Inflammatory macrophage treated with lipopolysaccharide for 1 hour (primary cell): ENCODE results near the gene CKM.
A peak's percentile ranks its signal among the peaks of the same experiment; 100 is the strongest.
"Not testable (repeated sequence)": the region's sequence is repeated elsewhere in the genome, so short reads cannot be mapped to it uniquely, and the experiment has no call there.

ENCODE experiments used
- DNase-seq, 2 donors: peaks; one replicate each; pipeline ENCODE4 v3.0.0-alpha.2; 2020 to 2022

CKM gene

DNA sequence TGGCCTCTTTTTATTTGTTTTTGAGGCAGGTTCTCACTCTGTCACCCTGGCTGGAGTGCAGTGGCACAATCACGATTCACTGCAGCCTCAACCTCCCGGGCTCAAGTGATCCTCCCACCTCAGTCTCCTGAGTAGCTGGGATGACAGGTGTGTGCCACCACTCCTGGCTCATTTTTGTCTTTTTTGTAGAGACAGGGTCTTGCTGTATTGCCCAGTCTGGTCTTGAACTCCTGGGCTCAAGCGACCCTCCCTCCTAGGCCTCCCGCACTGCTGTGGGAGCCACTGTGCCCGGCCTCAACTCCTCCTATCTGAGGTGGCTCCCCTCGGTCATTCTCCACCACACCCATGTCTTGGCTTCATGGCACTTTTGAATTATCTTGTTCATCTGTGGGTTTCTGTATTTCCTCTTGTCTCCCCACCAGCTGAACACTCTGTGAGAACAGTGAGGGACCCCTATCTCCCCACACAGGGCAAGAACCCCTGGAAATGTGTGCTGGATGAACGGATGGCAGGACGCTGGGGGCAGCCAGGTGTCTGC is 7.9 kb downstream of the CKM start:
- DNase-seq: no peak

DNA sequence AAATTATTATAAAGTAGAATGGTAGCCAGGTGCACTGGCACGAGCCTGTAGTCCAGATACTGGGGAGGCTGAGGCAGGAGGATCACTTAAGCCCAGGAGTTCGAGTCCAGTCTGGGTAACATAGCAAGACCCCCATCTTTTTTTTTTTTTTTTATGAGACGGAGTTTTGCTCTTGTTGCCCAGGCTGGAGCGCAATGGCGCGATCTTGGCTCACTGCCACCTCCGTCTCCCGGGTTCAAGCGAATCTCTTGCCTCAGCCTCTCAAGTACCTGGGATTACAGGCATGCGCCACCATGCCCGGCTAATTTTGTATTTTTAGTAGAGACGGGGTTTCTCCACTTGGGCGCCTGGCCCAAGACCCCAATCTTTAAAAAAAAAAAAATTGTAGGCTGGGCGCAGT is 10.4 kb downstream of the CKM start:
- not testable (repeated sequence) for DNase-seq

DNA sequence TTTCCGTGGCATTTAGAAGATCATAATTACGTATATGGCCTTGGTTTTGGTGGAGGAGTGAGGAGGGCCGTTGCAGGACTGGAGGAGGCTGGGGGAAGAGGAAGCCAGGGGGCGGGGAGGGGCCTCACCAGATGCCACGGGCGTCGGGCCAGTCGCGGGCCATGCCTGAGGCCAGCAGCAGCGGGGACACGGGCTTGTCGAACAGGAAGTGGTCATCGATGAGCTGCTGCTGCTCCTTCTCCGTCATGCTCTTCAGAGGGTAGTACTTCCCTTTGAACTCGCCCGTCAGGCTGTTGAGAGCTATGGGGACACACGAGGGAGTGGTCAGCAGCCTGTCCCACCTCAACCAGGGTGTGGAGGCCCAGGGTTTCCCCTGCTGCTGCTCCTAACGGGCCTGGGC is 11.1 kb downstream of the CKM start:
- DNase-seq: peak; percentile 5 to 39

- DNase-seq: not testable (repeated sequence)
Measured at GRCh38 chr19:45309322-45309721, 13.4 kb downstream of the CKM start.

GRCh38 chr19:45307361-45307760 is 15.3 kb downstream of the CKM start:
- DNase-seq: no peak

DNA sequence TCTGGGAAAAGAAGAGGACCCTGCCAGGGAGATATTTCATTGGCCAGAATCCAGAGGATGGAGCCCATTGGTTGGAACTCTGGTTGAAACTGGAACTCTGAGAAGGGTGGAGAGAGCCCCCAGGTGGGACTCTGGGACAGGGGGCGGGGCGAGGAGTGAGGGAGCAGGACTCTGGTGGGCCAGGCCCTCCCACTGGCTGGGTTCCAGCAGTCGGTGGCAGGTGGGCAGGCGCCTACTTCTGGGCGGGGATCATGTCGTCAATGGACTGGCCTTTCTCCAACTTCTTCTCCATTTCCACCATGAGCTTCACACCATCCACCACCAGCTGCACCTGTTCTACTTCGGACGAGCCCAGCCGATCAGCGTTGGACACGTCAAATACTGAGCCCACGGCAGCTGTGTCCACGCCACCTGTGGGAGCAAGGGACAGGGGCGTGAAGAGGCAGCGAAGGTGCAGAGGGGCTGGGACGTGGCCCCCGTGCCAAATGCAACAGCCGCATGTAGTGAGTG is 16.1 kb downstream of the CKM start:
- DNase-seq: no peak

GRCh38 chr19:45306040-45306439 is 16.6 kb downstream of the CKM start:
- no peak for DNase-seq

DNA sequence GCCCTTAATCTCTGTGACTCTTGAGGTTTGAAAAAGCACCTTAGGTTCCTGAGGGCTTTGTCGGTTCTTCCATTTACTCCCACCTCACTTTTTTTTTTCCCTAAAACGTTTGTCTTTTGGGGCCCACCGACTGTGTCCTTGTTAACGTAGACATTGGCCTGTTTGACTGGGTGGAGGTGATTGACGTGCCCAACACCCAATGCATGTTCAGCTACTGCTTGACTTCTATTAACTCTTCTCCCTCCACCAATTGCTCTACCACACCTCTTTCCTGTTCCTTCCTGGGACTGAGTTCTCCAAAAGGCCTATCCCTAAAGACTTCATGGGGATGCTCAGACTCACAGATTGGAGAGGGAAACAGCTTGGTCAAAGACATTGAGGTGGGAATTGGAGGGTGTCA is 17.3 kb downstream of the CKM start:
- DNase-seq: no peak

DNA sequence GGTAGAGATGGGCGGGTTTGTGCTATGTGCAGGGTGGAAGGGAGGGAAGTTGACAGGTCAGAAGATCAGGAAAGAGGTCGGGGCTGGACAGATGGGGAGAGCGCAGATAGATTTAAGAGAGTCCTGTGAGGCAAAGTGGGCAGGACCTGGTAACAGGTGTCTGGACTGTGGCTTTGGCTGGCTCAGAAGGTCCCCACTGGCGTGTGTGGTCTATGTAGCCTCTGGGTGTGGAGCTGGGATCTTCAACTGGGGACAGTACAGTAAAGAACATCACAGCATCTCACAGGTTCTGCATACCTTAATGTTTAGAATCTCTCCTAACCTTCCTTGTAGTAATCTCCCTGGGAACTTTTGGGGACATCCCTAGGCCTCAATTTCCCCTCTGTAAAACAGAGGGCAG is 17.7 kb downstream of the CKM start:
- DNase-seq: no peak

DNA sequence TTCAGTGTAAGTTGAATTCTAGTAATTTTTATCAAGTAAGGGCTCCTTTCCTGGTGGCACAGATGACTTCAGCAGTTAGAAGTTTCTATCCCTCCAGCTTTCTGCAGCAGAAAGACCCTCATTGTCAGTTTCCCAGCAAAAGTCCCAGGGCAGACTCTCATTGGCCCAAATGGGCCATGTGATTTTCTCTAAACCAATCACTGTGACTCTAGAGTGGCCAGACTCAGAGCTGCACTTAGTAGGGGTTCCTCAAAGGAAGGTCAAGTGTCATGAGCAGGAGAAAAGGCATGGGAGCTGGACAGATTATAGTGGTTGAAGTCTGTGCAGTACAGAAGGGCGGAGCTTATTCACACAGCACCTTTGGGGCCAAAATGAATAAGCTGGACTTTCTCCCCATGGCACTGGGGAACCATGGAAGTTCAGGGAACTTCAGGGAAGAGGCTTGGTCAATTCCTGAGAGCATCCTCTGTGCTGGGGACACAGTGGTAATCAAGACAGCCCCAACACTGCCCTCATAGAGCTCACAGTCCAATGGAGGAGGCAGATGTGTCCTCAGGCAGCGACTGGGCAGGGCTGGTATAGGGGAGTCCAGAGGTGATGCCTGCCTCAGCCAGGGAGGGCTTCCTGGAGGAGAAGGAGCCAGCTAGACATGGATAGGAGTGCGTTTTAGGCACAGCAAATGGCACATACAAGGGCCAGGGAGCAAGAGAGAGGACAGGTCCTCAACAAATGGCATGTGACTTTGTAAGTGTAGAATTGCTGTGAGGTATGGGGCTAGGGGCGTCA is 18.3 kb downstream of the CKM start:
- no peak for DNase-seq

GRCh38 chr19:45303269-45304060 is 19.2 kb downstream of the CKM start:
- DNase-seq: no peak

DNA sequence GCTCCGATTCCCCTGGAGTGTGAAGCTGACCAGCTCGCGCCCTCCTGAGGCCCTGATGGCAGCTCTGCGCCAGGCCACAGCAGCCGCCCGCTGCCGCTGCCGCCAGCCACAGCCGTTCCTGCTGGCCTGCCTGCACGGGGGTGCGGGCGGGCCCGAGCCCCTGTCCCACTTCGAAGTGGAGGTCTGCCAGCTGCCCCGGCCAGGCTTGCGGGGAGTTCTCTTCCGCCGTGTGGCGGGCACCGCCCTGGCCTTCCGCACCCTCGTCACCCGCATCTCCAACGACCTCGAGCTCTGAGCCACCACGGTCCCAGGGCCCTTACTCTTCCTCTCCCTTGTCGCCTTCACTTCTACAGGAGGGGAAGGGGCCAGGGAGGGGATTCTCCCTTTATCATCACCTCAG is 20.3 kb downstream of the CKM start:
- no peak for DNase-seq

GRCh38 chr19:45299719-45300118 is 23.0 kb downstream of the CKM start:
- no peak for DNase-seq

DNA sequence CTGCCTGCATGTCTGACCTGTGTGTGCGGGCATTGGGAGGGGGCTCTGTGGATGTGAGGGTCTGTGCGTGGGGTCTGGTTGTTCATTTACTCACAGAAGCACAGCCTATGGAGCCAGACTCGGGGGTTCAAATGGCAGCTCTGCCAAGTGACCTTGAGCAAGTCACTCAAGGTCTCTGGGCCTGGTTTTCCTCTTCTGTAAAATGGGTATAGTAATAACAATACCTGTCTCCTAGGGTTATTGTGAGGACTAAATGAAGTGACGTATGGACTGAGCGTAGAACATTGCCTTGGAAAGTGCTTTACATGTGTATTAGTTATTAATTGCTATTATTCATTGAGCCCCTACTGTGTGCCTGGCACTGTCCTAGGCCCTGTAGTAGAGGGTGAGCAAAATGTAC is 24.4 kb downstream of the CKM start:
- DNase-seq: no peak

GRCh38 chr19:45297674-45298073 is 25.0 kb downstream of the CKM start:
- no peak for DNase-seq

- peak; percentile 67 to 79 for DNase-seq
Measured at GRCh38 chr19:45296355-45296754, 26.3 kb downstream of the CKM start.

- no peak for DNase-seq
Measured at GRCh38 chr19:45295873-45296272, 26.8 kb downstream of the CKM start.

DNA sequence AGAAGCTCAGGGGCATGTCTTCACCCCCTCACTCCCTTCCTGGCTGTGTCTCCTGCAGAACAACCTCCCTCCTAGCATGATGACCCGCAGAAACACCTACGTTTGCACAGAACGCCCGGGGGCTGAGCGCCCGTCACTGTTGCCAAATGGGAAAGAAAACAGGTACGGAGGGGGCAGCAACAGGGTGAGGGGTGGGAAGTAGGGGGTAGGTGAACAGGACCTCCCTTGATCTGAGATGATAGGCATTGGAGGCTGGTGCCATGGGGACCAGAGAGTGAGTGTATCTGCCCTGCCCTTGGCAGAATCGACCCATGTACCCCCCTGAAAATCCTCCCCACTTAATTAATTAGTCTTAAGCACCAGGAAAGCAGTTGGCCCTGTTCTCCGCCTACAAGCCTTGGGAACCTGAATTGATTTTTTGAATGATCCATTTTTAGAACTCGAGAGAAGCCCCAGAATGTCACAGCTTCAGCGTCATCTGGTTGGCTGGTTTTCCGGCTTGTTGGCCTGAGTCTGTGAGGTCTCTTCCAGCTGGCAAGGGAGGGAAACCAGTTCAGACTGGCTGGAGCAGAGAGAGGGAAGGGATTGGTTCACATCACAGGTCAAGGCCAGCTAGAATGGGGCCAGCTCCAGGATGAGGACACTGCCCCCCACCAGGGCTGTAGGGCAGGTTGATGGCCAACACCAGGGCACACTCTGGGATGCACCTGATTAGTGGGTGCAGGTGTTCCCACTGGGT is 28.2 kb downstream of the CKM start:
- no peak for DNase-seq

DNA sequence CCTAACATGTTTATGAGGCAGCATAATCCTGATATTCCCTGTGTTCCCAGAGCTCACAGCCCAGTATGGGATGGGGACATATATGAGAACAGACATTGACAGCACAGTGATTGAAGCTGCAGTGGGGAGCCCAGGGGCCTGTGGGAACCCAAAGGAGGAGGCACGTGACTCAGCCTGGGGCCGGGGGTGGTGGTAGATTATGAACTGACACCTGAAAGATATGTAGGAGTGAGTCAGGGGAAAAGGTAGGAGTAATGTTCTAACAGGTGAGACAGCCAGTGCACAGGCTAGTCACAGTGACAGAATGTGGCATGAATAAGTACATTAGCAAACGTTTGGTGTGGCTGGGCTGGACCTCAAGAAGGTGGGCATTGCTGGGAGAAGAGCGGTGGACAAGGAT is 29.0 kb downstream of the CKM start:
- DNase-seq: no peak

GRCh38 chr19:45291834-45292233 is 30.8 kb downstream of the CKM start:
- no peak for DNase-seq

DNA sequence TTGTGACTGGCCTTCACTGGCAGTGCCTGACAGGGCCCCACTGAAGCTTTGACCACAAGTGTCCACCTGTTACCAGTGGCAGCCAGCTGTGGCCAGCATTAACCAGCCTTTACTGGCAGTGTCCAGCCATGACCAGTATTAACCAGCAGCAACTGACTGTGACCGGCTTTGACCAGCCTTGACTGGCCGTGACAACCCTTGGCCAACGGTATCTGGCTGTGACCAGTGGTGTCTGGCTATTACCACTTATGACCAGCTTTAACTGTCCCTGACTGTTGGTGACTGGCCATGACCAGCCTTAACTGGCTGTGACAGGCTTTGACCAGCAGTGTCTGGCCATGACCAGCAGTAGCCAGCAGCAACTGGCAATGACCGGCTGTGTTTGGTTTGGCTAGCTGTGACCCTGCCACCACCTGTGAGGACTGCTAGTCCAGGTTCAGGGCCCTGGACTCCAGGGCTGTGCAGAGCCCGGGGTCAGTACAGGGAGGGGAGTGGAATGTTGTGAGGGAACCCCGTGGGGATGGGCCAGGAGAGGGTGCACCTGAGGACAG is 32.2 kb downstream of the CKM start:
- DNase-seq: no peak

DNA sequence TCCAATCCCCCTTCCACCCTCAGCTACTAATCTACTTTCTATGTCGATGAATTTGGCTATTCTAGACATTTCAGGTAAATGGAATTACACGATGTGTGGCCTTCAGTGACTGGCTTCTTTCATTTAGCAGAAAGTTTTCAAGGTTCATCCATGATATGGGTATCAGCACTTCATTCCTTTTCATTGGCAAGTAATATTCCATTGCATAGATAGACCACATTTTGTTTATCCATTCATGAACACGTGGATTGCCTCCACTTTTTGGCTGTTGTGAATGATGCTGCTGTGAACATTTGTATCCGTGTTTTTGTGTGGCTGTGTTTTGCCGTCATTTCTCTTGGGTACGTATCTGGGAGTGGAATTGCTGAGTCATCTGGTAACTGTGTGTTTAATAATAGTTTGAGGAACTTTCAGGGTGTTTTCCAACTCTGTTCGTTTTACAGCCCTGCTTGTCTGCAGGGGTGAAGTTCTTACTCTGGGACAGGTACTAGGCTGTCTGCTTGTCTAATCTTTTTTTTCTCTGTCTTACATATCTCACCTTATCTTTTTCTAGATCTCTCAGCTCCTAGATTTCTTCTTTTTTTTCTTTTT is 39.1 kb downstream of the CKM start:
- DNase-seq: peak; percentile 68 to 75
